Keratinocyte (primary cell): ENCODE measurements around the gene PDE3A.

ENCODE experiments used
- EZH2 ChIP-seq: IDR thresholded peaks from one replicate; pipeline ENCODE4 v1.6.1; 2012; ENCODE audit warnings: inconsistent platforms, mild to moderate bottlenecking, low read length, moderate library complexity
- TF ChIP-seq, protein P1 (sequence below), 3 experiments: IDR thresholded peaks in 1 of 3; conservative IDR thresholded peaks in 1 of 3; optimal IDR thresholded peaks in 1 of 3; 2 replicates in 2 of 3; 3 replicates in 1 of 3; pipeline versions ENCODE3 to v1.5.1; 2011; ENCODE audit warnings: low read length in 3 of 3, mild to moderate bottlenecking in 3 of 3, moderate library complexity in 2 of 3, control low read depth in 1 of 3, inconsistent platforms in 1 of 3; ENCODE audit not compliant: insufficient read depth in 2 of 3; ENCODE audit errors: extremely low read depth in 1 of 3

DNA sequence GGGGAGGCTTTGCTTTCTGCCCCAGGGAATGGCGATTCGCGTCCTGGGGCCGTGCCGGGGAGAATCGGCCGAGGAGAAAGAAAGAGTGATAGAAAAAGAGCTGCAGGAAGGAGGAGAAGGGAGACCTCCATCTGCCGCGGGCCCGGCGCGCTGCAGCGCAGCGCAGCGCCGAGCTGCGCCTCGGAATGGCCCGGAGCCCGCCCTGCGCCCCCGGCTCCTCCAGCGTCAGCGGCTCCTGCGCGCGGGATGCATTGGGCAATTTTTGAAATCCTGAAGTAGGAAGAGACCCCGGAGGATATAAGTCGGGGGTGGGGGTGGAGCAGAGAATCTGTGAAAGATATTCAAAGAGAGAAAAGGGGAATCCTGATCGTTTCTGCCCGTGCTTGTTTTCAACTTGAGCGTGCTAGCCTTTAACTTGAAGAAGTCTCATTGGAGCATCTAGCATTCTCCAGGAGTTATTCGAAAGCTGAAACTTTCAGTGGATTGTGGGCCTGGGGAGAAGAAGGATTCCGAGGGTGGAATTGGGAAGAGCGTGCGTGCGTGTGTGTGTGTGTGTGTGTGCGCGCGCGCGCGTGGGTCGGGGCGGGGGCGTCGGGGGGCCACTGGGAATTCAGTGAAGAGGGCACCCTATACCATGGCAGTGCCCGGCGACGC, 441 bp downstream of the PDE3A start:
- TF ChIP-seq, protein P1, sequence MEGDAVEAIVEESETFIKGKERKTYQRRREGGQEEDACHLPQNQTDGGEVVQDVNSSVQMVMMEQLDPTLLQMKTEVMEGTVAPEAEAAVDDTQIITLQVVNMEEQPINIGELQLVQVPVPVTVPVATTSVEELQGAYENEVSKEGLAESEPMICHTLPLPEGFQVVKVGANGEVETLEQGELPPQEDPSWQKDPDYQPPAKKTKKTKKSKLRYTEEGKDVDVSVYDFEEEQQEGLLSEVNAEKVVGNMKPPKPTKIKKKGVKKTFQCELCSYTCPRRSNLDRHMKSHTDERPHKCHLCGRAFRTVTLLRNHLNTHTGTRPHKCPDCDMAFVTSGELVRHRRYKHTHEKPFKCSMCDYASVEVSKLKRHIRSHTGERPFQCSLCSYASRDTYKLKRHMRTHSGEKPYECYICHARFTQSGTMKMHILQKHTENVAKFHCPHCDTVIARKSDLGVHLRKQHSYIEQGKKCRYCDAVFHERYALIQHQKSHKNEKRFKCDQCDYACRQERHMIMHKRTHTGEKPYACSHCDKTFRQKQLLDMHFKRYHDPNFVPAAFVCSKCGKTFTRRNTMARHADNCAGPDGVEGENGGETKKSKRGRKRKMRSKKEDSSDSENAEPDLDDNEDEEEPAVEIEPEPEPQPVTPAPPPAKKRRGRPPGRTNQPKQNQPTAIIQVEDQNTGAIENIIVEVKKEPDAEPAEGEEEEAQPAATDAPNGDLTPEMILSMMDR (optimal IDR thresholded peaks at IDR 0.05 in 1 of 3, IDR thresholded peaks at IDR 0.05 in 1 of 3, conservative IDR thresholded peaks at IDR 0.05 in 1 of 3; ENCODE audit: extremely low read depth in 1 of 3, insufficient read depth in 2 of 3, low read length in 3 of 3) = no peak
- TF ChIP-seq EZH2 = peak; percentile 24
